Body of pancreas (tissue), 4 donors: ENCODE measurements around the gene S100A4. TPM values are rescaled to one million over a fixed set of nuclear protein-coding genes. Genes with fewer than 3 reads are reported as not detected.

Experiments used
- ATAC-seq: fragments of 150-250 bp; one replicate; pipeline ENCODE4 v1.9.1; 2016
- DNase-seq, 4 donors: peaks; one replicate each; pipeline ENCODE4 v3.0.0-alpha.2; 2019
- H3K27ac ChIP-seq, 4 donors: fragments of 200-600 bp; sonication (generic); 1 replicate in 3 of 4; 2 replicates in 1 of 4; pipeline versions ENCODE4 v1.5.1 to v1.6.1; 2016 to 2019; ENCODE audit warnings: mild to moderate bottlenecking in 1 of 4, mixed read lengths in 1 of 4, moderate library complexity in 1 of 4
- H3K27me3 ChIP-seq, 2 donors: fragments of 200-600 bp; sonication (generic); one replicate each; pipeline ENCODE4 v1.6.0; 2016; ENCODE audit warnings: mild to moderate bottlenecking in 1 of 2
- H3K36me3 ChIP-seq, 2 donors: fragments of 200-600 bp; sonication (generic); replicated peaks in 1 of 2; 2 replicates each; pipeline ENCODE4 v1.5.1; 2016; ENCODE audit warnings: low read depth in 2 of 2; ENCODE audit not compliant: insufficient read depth in 1 of 2
- H3K4me1 ChIP-seq: fragments of 200-600 bp; sonication (generic); one replicate; pipeline ENCODE4 v1.6.0; 2016
- H3K4me3 ChIP-seq, 2 donors: fragments of 200-600 bp; sonication (generic); 1 replicate in 1 of 2; 2 replicates in 1 of 2; pipeline ENCODE4 v1.5.1; 2016 to 2019
- H3K9me3 ChIP-seq, 3 donors: fragments of 200-600 bp; sonication (generic); 1 replicate in 2 of 3; 2 replicates in 1 of 3; pipeline ENCODE4 v1.5.1; 2016
- POLR2A ChIP-seq, 3 donors: fragments of 450-650 bp; IDR thresholded peaks; one replicate each; pipeline ENCODE4 v1.6.1; 2016; ENCODE audit warnings: antibody characterized with exemption in 3 of 3, mild to moderate bottlenecking in 2 of 3
- WGBS, 2 donors: methylation state at CpG; one replicate each; pipeline ENCODE4 v1.1.5; 2017; 5-methylcytosine and 5-hydroxymethylcytosine counted together
- intact Hi-C: fragments of 100-400 bp; cut with DNase I; formaldehyde crosslinking; loops from one replicate; pipeline ENCODE4 v1.15.1; 2023
- total RNA-seq, 2 donors: library from RNA; depleted of rRNA; stranded (reverse); fragments of >200 nt; gene quantifications; one replicate each; pipeline ENCODE4 v1.1.0, GENCODE V29; 2016
- TF ChIP-seq, protein P1 (sequence below), 7 experiments: fragments of 450-650 bp in 4 of 7; fragments of 200-600 bp in 3 of 7; sonication (generic) in 3 of 7; IDR thresholded peaks; one replicate each; pipeline ENCODE4 v1.5.1; 2016 to 2019; ENCODE audit warnings: antibody characterized with exemption in 7 of 7

Gene S100A4
- total RNA-seq, 2 donors from 2014 or later: 49.5 to 81.7 TPM

DNA sequence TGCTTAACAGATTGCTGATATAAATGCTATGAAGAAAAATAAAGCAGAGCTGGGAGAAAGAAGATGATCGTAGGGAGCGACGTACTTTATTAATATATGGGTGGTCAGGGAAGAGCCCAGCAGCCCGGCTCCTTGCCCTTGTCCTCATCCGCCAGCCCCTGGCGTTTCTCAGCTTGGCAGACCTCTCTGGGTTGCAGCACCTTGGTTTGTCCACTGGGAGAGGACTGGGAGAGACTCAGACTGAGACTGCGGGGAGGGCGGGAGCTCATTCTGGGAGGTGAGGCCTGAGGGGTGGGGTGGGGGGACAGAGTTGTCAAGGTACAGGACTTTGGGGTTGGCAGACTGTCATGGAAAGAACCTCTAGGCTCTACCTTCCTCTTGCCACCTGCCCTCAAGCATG, 6.7 kb upstream of the S100A4 start:
- Histone ChIP-seq H3K36me3 (no peaks in the 10 kb centered on the region), H3K27ac (no peak overlapping the region), H3K4me3 (no peak overlapping the region), H3K27me3 (no peaks in the 10 kb centered on the region), H3K4me1 (peaks cover 27% of the 10 kb centered on the region), H3K9me3 (no peaks in the 10 kb centered on the region)
- ATAC-seq (no peak), DNase-seq (no peak)
- TF ChIP-seq POLR2A (IDR thresholded peaks at IDR 0.05): no peak
- TF ChIP-seq, protein P1, sequence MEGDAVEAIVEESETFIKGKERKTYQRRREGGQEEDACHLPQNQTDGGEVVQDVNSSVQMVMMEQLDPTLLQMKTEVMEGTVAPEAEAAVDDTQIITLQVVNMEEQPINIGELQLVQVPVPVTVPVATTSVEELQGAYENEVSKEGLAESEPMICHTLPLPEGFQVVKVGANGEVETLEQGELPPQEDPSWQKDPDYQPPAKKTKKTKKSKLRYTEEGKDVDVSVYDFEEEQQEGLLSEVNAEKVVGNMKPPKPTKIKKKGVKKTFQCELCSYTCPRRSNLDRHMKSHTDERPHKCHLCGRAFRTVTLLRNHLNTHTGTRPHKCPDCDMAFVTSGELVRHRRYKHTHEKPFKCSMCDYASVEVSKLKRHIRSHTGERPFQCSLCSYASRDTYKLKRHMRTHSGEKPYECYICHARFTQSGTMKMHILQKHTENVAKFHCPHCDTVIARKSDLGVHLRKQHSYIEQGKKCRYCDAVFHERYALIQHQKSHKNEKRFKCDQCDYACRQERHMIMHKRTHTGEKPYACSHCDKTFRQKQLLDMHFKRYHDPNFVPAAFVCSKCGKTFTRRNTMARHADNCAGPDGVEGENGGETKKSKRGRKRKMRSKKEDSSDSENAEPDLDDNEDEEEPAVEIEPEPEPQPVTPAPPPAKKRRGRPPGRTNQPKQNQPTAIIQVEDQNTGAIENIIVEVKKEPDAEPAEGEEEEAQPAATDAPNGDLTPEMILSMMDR (IDR thresholded peaks at IDR 0.05): no peak
- intact Hi-C loops: no loop called here
- 89 to 90% methylated on average over 8 of the region's 8 CpGs for WGBS, 2 donors

DNA sequence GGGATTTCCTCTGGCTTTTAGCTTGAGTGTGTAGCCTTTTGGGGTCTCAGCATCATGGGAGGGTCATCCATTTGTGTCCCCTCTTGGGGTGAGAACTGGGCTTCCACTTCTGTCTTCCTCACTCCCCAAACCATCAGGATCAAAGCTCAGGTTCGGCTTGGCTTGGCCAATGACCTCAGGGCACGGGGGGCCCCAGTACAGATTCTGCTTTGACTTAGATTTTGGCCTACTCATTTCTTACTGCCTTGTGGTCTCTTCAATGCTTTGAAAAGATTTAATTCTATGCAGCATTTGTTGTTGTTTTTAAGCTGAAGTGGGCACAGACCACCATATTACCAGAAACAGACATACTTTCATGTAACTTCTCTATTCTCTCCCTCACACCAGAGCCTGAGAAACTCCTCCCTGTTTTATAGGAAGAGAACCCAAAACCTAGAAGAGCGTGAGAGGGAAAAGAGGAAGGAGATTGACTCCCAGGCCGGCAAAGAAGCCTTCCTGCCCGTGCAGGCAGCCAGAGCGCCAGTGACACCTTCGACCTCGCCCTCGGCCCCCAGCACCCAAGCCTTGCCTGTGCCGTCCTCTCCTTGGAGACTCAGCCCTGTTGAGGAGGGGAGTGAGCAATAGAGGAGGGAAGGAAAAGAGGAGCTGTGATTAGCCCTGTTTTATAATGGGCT, 5.4 kb upstream of the S100A4 start:
- WGBS, 2 donors: 78 to 87% methylated on average over 10 of the region's 10 CpGs
- TF ChIP-seq POLR2A (IDR thresholded peaks at IDR 0.05): no peak
- TF ChIP-seq, protein P1 (IDR thresholded peaks at IDR 0.05): no peak
- DNase-seq (no peak), ATAC-seq (no peak)
- Histone ChIP-seq H3K4me1 (peaks cover 32% of the 10 kb centered on the region), H3K27me3 (no peaks in the 10 kb centered on the region), H3K9me3 (no peaks in the 10 kb centered on the region), H3K27ac (no peak overlapping the region), H3K36me3 (no peaks in the 10 kb centered on the region), H3K4me3 (no peak overlapping the region)
- intact Hi-C loops: no loop called here

GRCh38 chr1:153550398-153550758, 4.8 kb upstream of the S100A4 start:
- H3K27ac ChIP-seq: no peak overlapping the region
- peaks cover 38% of the 10 kb centered on the region for H3K4me1 ChIP-seq
- intact Hi-C loops: no loop called here
- no peaks in the 10 kb centered on the region for H3K9me3 ChIP-seq
- H3K27me3 ChIP-seq: no peaks in the 10 kb centered on the region
- TF ChIP-seq, protein P1 (IDR thresholded peaks at IDR 0.05): no peak
- TF ChIP-seq POLR2A (IDR thresholded peaks at IDR 0.05): no peak
- ATAC-seq (no peak), DNase-seq (no peak)
- no peak overlapping the region for H3K4me3 ChIP-seq
- WGBS, 2 donors: 79 to 89% methylated on average over 4 of the region's 4 CpGs
- H3K36me3 ChIP-seq: no peaks in the 10 kb centered on the region

- H3K9me3 ChIP-seq: no peaks in the 10 kb centered on the region
- no peak overlapping the region for H3K4me3 ChIP-seq
- intact Hi-C loops: no loop called here
- no peak for TF ChIP-seq POLR2A (IDR thresholded peaks at IDR 0.05)
- TF ChIP-seq, protein P1 (IDR thresholded peaks at IDR 0.05): no peak
- peak overlapping the region in 1 of 4 donors; percentile 38 for H3K27ac ChIP-seq
- ATAC-seq (no peak), DNase-seq (no peak)
- H3K36me3 ChIP-seq: no peaks in the 10 kb centered on the region
- 85 to 87% methylated on average over 4 to 6 of the region's 6 CpGs for WGBS, 2 donors
- H3K4me1 ChIP-seq: peaks cover 43% of the 10 kb centered on the region
- no peaks in the 10 kb centered on the region for H3K27me3 ChIP-seq
Measured at GRCh38 chr1:153549741-153550397, 4.3 kb upstream of the S100A4 start.
